Mesenchymal stem cell (in vitro differentiated cells and primary cell): ENCODE data around the gene SEMA3C.
A peak's percentile ranks its signal among the peaks of the same experiment; 100 is the strongest.

Source experiments
- DNase-seq: peaks from one replicate; pipeline ENCODE4 v3.0.0-alpha.2; 2013
- H2AFZ ChIP-seq: one replicate; pipeline ENCODE4 v1.6.1; 2013; ENCODE audit warnings: low read depth, mild to moderate bottlenecking, control low read depth, inconsistent platforms, low read length, moderate library complexity
- H2AK5ac ChIP-seq: 2 replicates; pipeline ENCODE4 v1.6.1; 2013; ENCODE audit warnings: low read length, moderate library complexity, mild to moderate bottlenecking, inconsistent platforms; ENCODE audit not compliant: severe bottlenecking
- H2BK120ac ChIP-seq: one replicate; pipeline ENCODE4 v1.6.1; 2013; ENCODE audit warnings: low read depth, mild to moderate bottlenecking, inconsistent platforms, low read length, moderate library complexity
- H2BK12ac ChIP-seq, 2 experiments: one replicate each; pipeline ENCODE4 v1.6.1; 2013; ENCODE audit warnings: inconsistent platforms in 2 of 2, low read length in 2 of 2, mild to moderate bottlenecking in 2 of 2, moderate library complexity in 2 of 2, control low read depth in 1 of 2
- H2BK15ac ChIP-seq: one replicate; pipeline ENCODE4 v1.6.1; 2013; ENCODE audit warnings: mild to moderate bottlenecking, low read depth, inconsistent platforms; ENCODE audit not compliant: poor library complexity, severe bottlenecking
- H2BK5ac ChIP-seq: 2 replicates; pipeline ENCODE4 v1.6.1; 2013; ENCODE audit warnings: low read depth, mild to moderate bottlenecking, low read length, control low read depth, inconsistent platforms; ENCODE audit not compliant: poor library complexity, severe bottlenecking
- H3K14ac ChIP-seq, 2 experiments: one replicate each; pipeline ENCODE4 v1.6.1; 2013; ENCODE audit warnings: inconsistent platforms in 2 of 2, low read length in 2 of 2, control low read depth in 1 of 2, mild to moderate bottlenecking in 1 of 2, moderate library complexity in 1 of 2
- H3K18ac ChIP-seq, 2 experiments: one replicate each; pipeline ENCODE4 v1.6.1; 2013; ENCODE audit warnings: inconsistent platforms in 2 of 2, low read length in 2 of 2, control low read depth in 1 of 2, low read depth in 1 of 2, mild to moderate bottlenecking in 1 of 2
- H3K23ac ChIP-seq, 2 experiments: one replicate each; pipeline ENCODE4 v1.6.1; 2013; ENCODE audit warnings: inconsistent platforms in 2 of 2, low read length in 2 of 2, mild to moderate bottlenecking in 2 of 2, moderate library complexity in 2 of 2, control low read depth in 1 of 2
- H3K27ac ChIP-seq: 2 replicates; pipeline ENCODE4 v1.5.1; 2013; ENCODE audit warnings: mild to moderate bottlenecking, moderate library complexity, low read length, control low read depth, inconsistent platforms; ENCODE audit not compliant: poor library complexity, severe bottlenecking
- H3K27me3 ChIP-seq, 2 experiments: 2 replicates each; pipeline versions ENCODE4 v1.6.1 to v1.7.0; 2013; ENCODE audit warnings: low read length in 2 of 2, mild to moderate bottlenecking in 2 of 2, moderate library complexity in 2 of 2, control low read depth in 1 of 2, inconsistent platforms in 1 of 2; ENCODE audit not compliant: control insufficient read depth in 1 of 2, insufficient read depth in 1 of 2
- H3K36me3 ChIP-seq, 2 experiments: 2 replicates each; pipeline versions ENCODE4 v1.6.1 to v1.7.0; 2013; ENCODE audit warnings: low read length in 2 of 2, control low read depth in 1 of 2, inconsistent platforms in 1 of 2, low read depth in 1 of 2, mild to moderate bottlenecking in 1 of 2; ENCODE audit not compliant: insufficient read depth in 2 of 2, control insufficient read depth in 1 of 2
- H3K4ac ChIP-seq, 2 experiments: one replicate each; pipeline ENCODE4 v1.6.1; 2013; ENCODE audit warnings: inconsistent platforms in 2 of 2, low read length in 2 of 2, mild to moderate bottlenecking in 2 of 2, moderate library complexity in 2 of 2, control low read depth in 1 of 2, low read depth in 1 of 2
- H3K4me1 ChIP-seq: 2 replicates; pipeline ENCODE4 v1.6.1; 2013; ENCODE audit warnings: low read depth, low read length, control low read depth; ENCODE audit not compliant: control insufficient read depth, insufficient read depth
- H3K4me2 ChIP-seq: 2 replicates; pipeline ENCODE4 v1.6.1; 2013; ENCODE audit warnings: low read length, mild to moderate bottlenecking, inconsistent platforms; ENCODE audit not compliant: poor library complexity, severe bottlenecking
- H3K4me3 ChIP-seq, 2 experiments: 2 replicates each; pipeline versions ENCODE4 v1.5.1 to v1.7.0; 2013; ENCODE audit warnings: low read length in 2 of 2, mild to moderate bottlenecking in 2 of 2, control low read depth in 1 of 2, low read depth in 1 of 2; ENCODE audit not compliant: insufficient read depth in 1 of 2
- H3K79me1 ChIP-seq: replicated peaks from 2 replicates; pipeline ENCODE4 v1.6.1; 2013; ENCODE audit warnings: mild to moderate bottlenecking, control low read depth, low read length, inconsistent platforms; ENCODE audit not compliant: poor library complexity, severe bottlenecking
- H3K9ac ChIP-seq: 2 replicates; pipeline ENCODE4 v1.7.0; 2013; ENCODE audit warnings: mild to moderate bottlenecking, low read length, moderate library complexity
- H3K9me3 ChIP-seq: 2 replicates; pipeline ENCODE4 v1.7.0; 2013; ENCODE audit warnings: mild to moderate bottlenecking, low read length; ENCODE audit not compliant: control insufficient read depth
- H4K8ac ChIP-seq: one replicate; pipeline ENCODE4 v1.6.1; 2013; ENCODE audit warnings: inconsistent platforms, mild to moderate bottlenecking, low read length, moderate library complexity
- H4K91ac ChIP-seq: one replicate; pipeline ENCODE4 v1.6.1; 2013; ENCODE audit warnings: mild to moderate bottlenecking, low read length, inconsistent platforms
- WGBS: methylation state at CpG from one replicate; pipeline ENCODE4 v1.1.7; 2013; ENCODE audit warnings: mixed read lengths; 5-methylcytosine and 5-hydroxymethylcytosine counted together

Gene SEMA3C

DNA sequence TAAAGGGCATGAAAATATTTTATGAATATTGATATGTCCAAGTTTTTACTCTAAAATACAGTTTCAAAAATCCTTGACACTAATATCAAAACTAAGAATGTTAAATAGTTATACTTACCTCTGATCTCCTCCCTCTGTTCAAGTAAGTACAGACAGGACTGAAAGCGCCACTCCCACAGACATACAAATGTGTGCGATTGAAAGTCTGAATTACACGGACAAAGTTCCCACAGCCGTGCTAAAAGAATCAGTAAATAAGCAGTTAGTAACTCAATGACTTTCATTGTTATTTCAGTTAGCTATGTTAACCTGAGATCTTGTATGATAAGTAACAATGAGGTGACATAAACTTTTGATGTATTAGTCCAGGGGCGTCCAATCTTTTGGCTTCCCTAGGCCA, 100.7 kb downstream of the SEMA3C start:
- no peak overlapping the region for H4K91ac ChIP-seq
- H3K18ac ChIP-seq = no peak overlapping the region
- peaks cover 3 to 87% of the 10 kb centered on the region in 2 experiments for H3K36me3 ChIP-seq
- H3K4ac ChIP-seq = no peak overlapping the region
- H3K23ac ChIP-seq = no peak overlapping the region
- H2BK120ac ChIP-seq = no peak overlapping the region
- no peak overlapping the region for H3K27ac ChIP-seq
- no peaks in the 10 kb centered on the region for H3K9me3 ChIP-seq
- H3K27me3 ChIP-seq = no peaks in the 10 kb centered on the region
- no peak overlapping the region for H3K4me3 ChIP-seq
- WGBS = 98% methylated on average over 4 of the region's 5 CpGs
- H2AFZ ChIP-seq = no peak overlapping the region
- no peaks in the 10 kb centered on the region for H3K4me1 ChIP-seq
- no peak for DNase-seq
- no peak overlapping the region for H4K8ac ChIP-seq
- H2BK5ac ChIP-seq = no peak overlapping the region
- H2BK15ac ChIP-seq = no peak overlapping the region
- no peak overlapping the region for H3K4me2 ChIP-seq
- H3K79me1 ChIP-seq = peaks cover 3% of the 10 kb centered on the region
- no peak overlapping the region for H2BK12ac ChIP-seq
- H2AK5ac ChIP-seq = no peak overlapping the region
- H3K9ac ChIP-seq = no peak overlapping the region
- no peak overlapping the region for H3K14ac ChIP-seq

DNA sequence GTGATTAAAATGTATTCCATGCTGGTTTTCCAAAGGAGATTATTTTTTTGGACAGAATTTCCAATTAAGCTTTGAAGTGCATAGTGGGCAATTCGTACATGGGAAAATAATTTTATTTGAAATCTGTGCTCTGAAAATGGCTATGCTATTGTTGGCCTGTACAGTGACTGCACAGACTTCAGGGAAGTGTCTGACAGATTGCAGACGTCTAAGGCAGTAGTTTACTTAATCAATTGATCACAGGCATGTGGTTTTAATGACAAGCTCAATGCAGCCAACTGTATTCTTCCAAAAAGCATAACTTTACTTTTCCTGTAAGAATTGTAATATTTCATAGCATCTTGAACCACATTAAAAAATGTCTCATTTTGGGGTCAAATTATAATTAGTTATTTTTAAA, 102.0 kb downstream of the SEMA3C start:
- Histone ChIP-seq H2BK12ac (no peak overlapping the region), H3K4ac (no peak overlapping the region), H3K27me3 (no peaks in the 10 kb centered on the region), H3K4me1 (peaks cover 1% of the 10 kb centered on the region), H3K4me2 (no peak overlapping the region), H3K79me1 (peaks cover 3% of the 10 kb centered on the region), H3K27ac (no peak overlapping the region), H3K23ac (no peak overlapping the region), H3K9me3 (no peaks in the 10 kb centered on the region), H3K36me3 (peaks cover 6 to 84% of the 10 kb centered on the region in 2 experiments), H2BK5ac (no peak overlapping the region), H4K8ac (no peak overlapping the region), H2AK5ac (no peak overlapping the region), H3K14ac (no peak overlapping the region), H2BK120ac (no peak overlapping the region), H2BK15ac (no peak overlapping the region), H3K9ac (no peak overlapping the region), H4K91ac (no peak overlapping the region), H3K4me3 (no peak overlapping the region), H3K18ac (no peak overlapping the region), H2AFZ (no peak overlapping the region)
- WGBS = 60% methylated on average over 2 of the region's 2 CpGs
- DNase-seq = no peak

DNA sequence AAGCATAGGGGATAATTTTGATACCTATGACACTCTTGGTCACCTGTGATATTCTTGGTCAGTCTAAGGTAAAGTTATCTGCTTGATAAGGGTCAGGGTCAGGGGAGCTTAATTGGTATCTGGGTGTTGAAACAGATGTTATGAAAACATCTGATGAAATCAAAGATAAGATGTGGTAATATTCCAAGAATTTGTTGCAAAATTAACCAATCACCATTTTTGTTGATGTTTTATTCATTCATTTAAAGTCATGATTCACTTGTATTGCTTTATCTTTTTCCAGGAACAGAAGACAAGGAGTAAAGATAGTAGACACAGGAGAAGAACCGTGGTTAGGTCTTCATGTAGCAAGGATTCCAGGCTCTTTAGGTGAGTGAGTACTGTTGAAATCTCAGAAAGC, 103.1 kb downstream of the SEMA3C start:
- Histone ChIP-seq H3K79me1 (peaks cover 3% of the 10 kb centered on the region), H2AFZ (no peak overlapping the region)

DNA sequence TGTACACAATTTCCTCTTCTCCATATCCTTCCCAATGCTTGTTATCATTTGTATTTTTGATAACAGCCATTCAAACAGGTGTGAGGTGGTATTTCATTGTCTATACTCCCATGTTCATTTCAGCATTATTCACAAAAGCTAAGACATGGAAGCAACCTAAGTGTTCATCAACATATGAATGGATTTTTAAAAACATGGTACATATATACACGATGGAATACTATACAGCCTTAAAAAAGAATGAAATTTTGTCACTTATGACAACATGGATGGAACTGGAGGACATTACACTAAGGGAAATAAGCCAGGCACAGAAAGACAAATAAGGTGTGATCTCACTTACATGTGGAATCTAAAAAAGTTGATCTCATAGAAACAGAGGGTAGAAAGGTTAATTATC, 109.3 kb downstream of the SEMA3C start:
- Histone ChIP-seq H3K4me1 (peaks cover 3% of the 10 kb centered on the region), H4K8ac (no peak overlapping the region), H3K79me1 (peaks cover 3% of the 10 kb centered on the region), H3K9me3 (peaks cover 3% of the 10 kb centered on the region), H3K27me3 (no peaks in the 10 kb centered on the region), H3K9ac (no peak overlapping the region), H4K91ac (no peak overlapping the region), H3K23ac (no peak overlapping the region), H2BK15ac (no peak overlapping the region), H3K18ac (no peak overlapping the region), H2AFZ (no peak overlapping the region), H3K14ac (no peak overlapping the region), H3K4me3 (no peak overlapping the region), H3K36me3 (peaks cover 9 to 87% of the 10 kb centered on the region in 2 experiments), H2BK12ac (no peak overlapping the region), H3K27ac (peak overlapping the region; percentile 72), H2BK120ac (no peak overlapping the region), H3K4ac (no peak overlapping the region), H2AK5ac (no peak overlapping the region), H3K4me2 (no peak overlapping the region), H2BK5ac (no peak overlapping the region)
- no CpG with 5 or more reads among the region's 1 CpG for WGBS
- DNase-seq = no peak

More for the DNA sequence above, 103.1 kb downstream of the SEMA3C start:
- no peak overlapping the region for H3K9ac ChIP-seq
- H2BK120ac ChIP-seq = no peak overlapping the region
- DNase-seq = no peak
- no peak overlapping the region for H4K8ac ChIP-seq
- H3K9me3 ChIP-seq = no peaks in the 10 kb centered on the region
- H3K36me3 ChIP-seq = peaks cover 6 to 85% of the 10 kb centered on the region in 2 experiments
- peaks cover 1% of the 10 kb centered on the region for H3K4me1 ChIP-seq
- H3K4ac ChIP-seq = no peak overlapping the region
- no peak overlapping the region for H3K14ac ChIP-seq
- H3K23ac ChIP-seq = no peak overlapping the region
- H4K91ac ChIP-seq = no peak overlapping the region
- no peak overlapping the region for H3K18ac ChIP-seq
- no peak overlapping the region for H2BK15ac ChIP-seq
- H2AK5ac ChIP-seq = no peak overlapping the region
- H3K4me2 ChIP-seq = no peak overlapping the region
- no peak overlapping the region for H3K27ac ChIP-seq
- H2BK12ac ChIP-seq = no peak overlapping the region
- no peaks in the 10 kb centered on the region for H3K27me3 ChIP-seq
- WGBS = 100% methylated on average over 1 of the region's 1 CpG
- no peak overlapping the region for H2BK5ac ChIP-seq
- no peak overlapping the region for H3K4me3 ChIP-seq
